Activated naive CD4-positive, alpha-beta T cell treated with anti-CD3 and anti-CD28 coated beads, Interleukin-2, amount 10 ng/mL, durations not matched to agents 7 days and 5 days (primary cell): Measurements from ENCODE around the gene AZU1.
"Not testable (repeated sequence)": the region's sequence is repeated elsewhere in the genome, so short reads cannot be mapped to it uniquely, and the experiment has no call there.

Experiments
- CTCF ChIA-PET: fragments of 350-600 bp; sonication (Branson Sonifier 250); formaldehyde crosslinking; loops from one replicate; lab custom pipeline; 2021; ENCODE audit warnings: antibody characterized with exemption; lab: Charles Lee
- DNase-seq: peaks from one replicate; pipeline ENCODE4 v3.0.0-alpha.2; 2020
- H3K27ac Mint-ChIP-seq: one replicate; pipeline ENCODE4 v1.8.0; 2021; ENCODE audit warnings: mild to moderate bottlenecking, moderate library complexity, mixed read lengths
- H3K27me3 Mint-ChIP-seq: one replicate; pipeline ENCODE4 v1.8.0; 2021; ENCODE audit warnings: mild to moderate bottlenecking, mixed read lengths
- H3K36me3 Mint-ChIP-seq: one replicate; pipeline ENCODE4 v1.8.0; 2021; ENCODE audit warnings: mixed read lengths
- H3K4me1 Mint-ChIP-seq: one replicate; pipeline ENCODE4 v1.8.0; 2021; ENCODE audit warnings: mixed read lengths
- H3K4me3 Mint-ChIP-seq: one replicate; pipeline ENCODE4 v1.8.0; 2021; ENCODE audit warnings: mild to moderate bottlenecking, moderate library complexity, mixed read lengths
- H3K9me3 Mint-ChIP-seq: one replicate; pipeline ENCODE4 v1.8.0; 2021; ENCODE audit warnings: mixed read lengths

AZU1 gene

GRCh38 chr19:870963-871401 lies 43.3 kb downstream of the AZU1 start:
- peaks cover 26% of the 10 kb centered on the region for H3K36me3 Mint-ChIP-seq
- peaks cover 25% of the 10 kb centered on the region for H3K4me1 Mint-ChIP-seq
- CTCF ChIA-PET, result no interaction called here
- no peak for DNase-seq
- no peaks in the 10 kb centered on the region for H3K9me3 Mint-ChIP-seq
- H3K27ac Mint-ChIP-seq, result no peak overlapping the region
- H3K27me3 Mint-ChIP-seq, result no peaks in the 10 kb centered on the region
- no peak overlapping the region for H3K4me3 Mint-ChIP-seq

GRCh38 chr19:871446-872265 lies 44.0 kb downstream of the AZU1 start:
- Mint-ChIP-seq H3K4me3 (peak overlapping the region; percentile 73), H3K9me3 (no peaks in the 10 kb centered on the region), H3K36me3 (peaks cover 26% of the 10 kb centered on the region), H3K4me1 (peaks cover 25% of the 10 kb centered on the region), H3K27ac (peak overlapping the region; percentile 97), H3K27me3 (no peaks in the 10 kb centered on the region)
- no peak for DNase-seq
- CTCF ChIA-PET, result interaction anchor here (0.6 kb wide), 1 partner anchor 11 kb away, joined by 3 read pairs; no protein-coding TSS in a partner anchor

- Mint-ChIP-seq H3K27ac (peak overlapping the region; percentile 97), H3K9me3 (no peaks in the 10 kb centered on the region), H3K27me3 (no peaks in the 10 kb centered on the region), H3K4me1 (peaks cover 24% of the 10 kb centered on the region), H3K36me3 (peaks cover 24% of the 10 kb centered on the region), H3K4me3 (peak overlapping the region; percentile 73)
- CTCF ChIA-PET, result no interaction called here
- DNase-seq, result peak; percentile 94
Measured at GRCh38 chr19:872266-872951, 44.8 kb downstream of the AZU1 start.

- peak overlapping the region; percentile 75 for H3K27ac Mint-ChIP-seq
- H3K4me3 Mint-ChIP-seq, result no peak overlapping the region
- peak; percentile 90 for DNase-seq
- H3K36me3 Mint-ChIP-seq, result peaks cover 21% of the 10 kb centered on the region
- H3K9me3 Mint-ChIP-seq, result no peaks in the 10 kb centered on the region
- H3K4me1 Mint-ChIP-seq, result peaks cover 22% of the 10 kb centered on the region
- H3K27me3 Mint-ChIP-seq, result no peaks in the 10 kb centered on the region
- CTCF ChIA-PET, result interaction anchor here (0.9 kb wide), 1 partner anchor 8 kb away, joined by 3 read pairs; no protein-coding TSS in a partner anchor
Measured at GRCh38 chr19:873084-873483, 45.4 kb downstream of the AZU1 start.

GRCh38 chr19:873561-874041 lies 46.0 kb downstream of the AZU1 start:
- H3K27ac Mint-ChIP-seq, result no peak overlapping the region
- CTCF ChIA-PET, result interaction anchor here (0.9 kb wide), 1 partner anchor 9 kb away, joined by 3 read pairs; no protein-coding TSS in a partner anchor
- DNase-seq, result no peak
- peaks cover 20% of the 10 kb centered on the region for H3K36me3 Mint-ChIP-seq
- peaks cover 22% of the 10 kb centered on the region for H3K4me1 Mint-ChIP-seq
- H3K27me3 Mint-ChIP-seq, result no peaks in the 10 kb centered on the region
- no peak overlapping the region for H3K4me3 Mint-ChIP-seq
- no peaks in the 10 kb centered on the region for H3K9me3 Mint-ChIP-seq

GRCh38 chr19:875265-875879 lies 47.7 kb downstream of the AZU1 start:
- H3K27me3 Mint-ChIP-seq, result no peaks in the 10 kb centered on the region
- H3K27ac Mint-ChIP-seq, result peak overlapping the region; percentile 45
- DNase-seq, result no peak
- H3K9me3 Mint-ChIP-seq, result no peaks in the 10 kb centered on the region
- CTCF ChIA-PET, result no interaction called here
- no peak overlapping the region for H3K4me3 Mint-ChIP-seq
- peaks cover 10% of the 10 kb centered on the region for H3K36me3 Mint-ChIP-seq
- H3K4me1 Mint-ChIP-seq, result peaks cover 20% of the 10 kb centered on the region

GRCh38 chr19:876089-876488 lies 48.5 kb downstream of the AZU1 start:
- Mint-ChIP-seq H3K9me3 (no peaks in the 10 kb centered on the region), H3K4me1 (peaks cover 20% of the 10 kb centered on the region), H3K27me3 (no peaks in the 10 kb centered on the region), H3K27ac (peak overlapping the region; percentile 45), H3K4me3 (no peak overlapping the region), H3K36me3 (peaks cover 11% of the 10 kb centered on the region)
- CTCF ChIA-PET, result no interaction called here
- no peak for DNase-seq

GRCh38 chr19:876780-877314 lies 49.2 kb downstream of the AZU1 start:
- Mint-ChIP-seq H3K4me3 (no peak overlapping the region), H3K4me1 (peaks cover 17% of the 10 kb centered on the region), H3K9me3 (no peaks in the 10 kb centered on the region), H3K36me3 (peaks cover 13% of the 10 kb centered on the region), H3K27ac (no peak overlapping the region), H3K27me3 (no peaks in the 10 kb centered on the region)
- CTCF ChIA-PET, result no interaction called here
- no peak for DNase-seq

GRCh38 chr19:877992-878660 lies 50.5 kb downstream of the AZU1 start:
- not testable (repeated sequence) for H3K4me1 Mint-ChIP-seq, H3K27me3 Mint-ChIP-seq, DNase-seq, H3K4me3 Mint-ChIP-seq, H3K27ac Mint-ChIP-seq, H3K9me3 Mint-ChIP-seq
- peaks cover 14% of the 10 kb centered on the region for H3K36me3 Mint-ChIP-seq
- CTCF ChIA-PET, result interaction anchor here (1.5 kb wide), 1 partner anchor 15 kb away, joined by 8 read pairs; no protein-coding TSS in a partner anchor

GRCh38 chr19:878751-879561 lies 51.3 kb downstream of the AZU1 start:
- not testable (repeated sequence) for H3K4me1 Mint-ChIP-seq, H3K4me3 Mint-ChIP-seq, H3K9me3 Mint-ChIP-seq, H3K27me3 Mint-ChIP-seq, H3K27ac Mint-ChIP-seq, DNase-seq
- CTCF ChIA-PET, result interaction anchor here (1.5 kb wide), 1 partner anchor 16 kb away, joined by 8 read pairs; no protein-coding TSS in a partner anchor
- H3K36me3 Mint-ChIP-seq, result peaks cover 14% of the 10 kb centered on the region

GRCh38 chr19:879711-880438 lies 52.2 kb downstream of the AZU1 start:
- Mint-ChIP-seq H3K36me3 (peaks cover 19% of the 10 kb centered on the region), H3K27ac (no peak overlapping the region), H3K4me1 (peaks cover 2% of the 10 kb centered on the region), H3K27me3 (no peaks in the 10 kb centered on the region), H3K4me3 (no peak overlapping the region), H3K9me3 (no peaks in the 10 kb centered on the region)
- DNase-seq, result no peak
- CTCF ChIA-PET, result interaction anchor here (0.8 to 1.5 kb wide), 2 partner anchors 17 to 23 kb away, joined by 3 to 8 read pairs; no protein-coding TSS in a partner anchor
